Gastrocnemius medialis (tissue), 4 donors: Measurements from ENCODE around the gene SLC38A6. TPM values are rescaled to one million over a fixed set of nuclear protein-coding genes. Genes with fewer than 3 reads are reported as not detected.
"Not testable (repeated sequence)": the region's sequence is repeated elsewhere in the genome, so short reads cannot be mapped to it uniquely, and the experiment has no call there.

ENCODE experiments used
- ATAC-seq, 2 donors: fragments of 150-250 bp; one replicate each; pipeline ENCODE4 v1.9.1; 2016
- DNase-seq, 2 donors: peaks; one replicate each; pipeline ENCODE4 v3.0.0-alpha.2; 2019
- H3K27ac ChIP-seq, 4 donors: fragments of 200-600 bp; sonication (generic); 1 replicate in 1 of 4; 2 replicates in 3 of 4; pipeline ENCODE4 v1.5.1; 2016 to 2018; ENCODE audit warnings: mild to moderate bottlenecking in 2 of 4, moderate library complexity in 1 of 4
- H3K27me3 ChIP-seq, 3 donors: fragments of 200-600 bp; sonication (generic) in 2 of 3; 1 replicate in 1 of 3; 2 replicates in 2 of 3; pipeline versions ENCODE4 v1.5.1 to v1.6.0; 2016 to 2019; ENCODE audit warnings: mild to moderate bottlenecking in 1 of 3, moderate library complexity in 1 of 3
- H3K36me3 ChIP-seq, 2 donors: fragments of 200-600 bp; sonication (generic) in 1 of 2; one replicate each; pipeline ENCODE4 v1.5.1; 2017 to 2018
- H3K4me1 ChIP-seq, 2 donors: fragments of 200-600 bp; sonication (generic) in 1 of 2; one replicate each; pipeline ENCODE4 v1.5.1; 2016 to 2017; ENCODE audit warnings: mild to moderate bottlenecking in 2 of 2
- H3K4me3 ChIP-seq, 4 donors: fragments of 200-600 bp; sonication (generic) in 3 of 4; 1 replicate in 1 of 4; 2 replicates in 3 of 4; pipeline ENCODE4 v1.5.1; 2016 to 2019; ENCODE audit warnings: mild to moderate bottlenecking in 2 of 4
- H3K9me3 ChIP-seq, 3 donors: fragments of 200-600 bp; sonication (generic) in 2 of 3; 1 replicate in 1 of 3; 2 replicates in 2 of 3; pipeline ENCODE4 v1.5.1; 2016 to 2019
- POLR2A ChIP-seq, 2 donors: fragments of 450-650 bp; IDR thresholded peaks; one replicate each; pipeline ENCODE4 v1.6.1; 2017; ENCODE audit warnings: antibody characterized with exemption in 2 of 2, mild to moderate bottlenecking in 2 of 2, moderate library complexity in 2 of 2
- in situ Hi-C, 4 donors: fragments of 200-750 bp; cut with MboI; loops; one replicate each; pipeline versions ENCODE4 v1.15.0 to v1.8.0; 2017; ENCODE audit warnings: low sequenced_read_pairs in 4 of 4
- intact Hi-C: fragments of 100-400 bp; cut with DNase I; formaldehyde crosslinking; loops from one replicate; pipeline ENCODE4 v1.15.1; 2023; ENCODE audit warnings: low total_unique reads
- total RNA-seq, 4 donors: library from RNA; depleted of rRNA; stranded (reverse); fragments of >200 nt; gene quantifications; one replicate each; pipeline versions ENCODE4 v1.1.0 to v1.2.3, GENCODE V29; 2016
- TF ChIP-seq, protein P1 (sequence below), 5 experiments: fragments of 450-650 bp in 3 of 5; fragments of 200-600 bp in 2 of 5; sonication (generic) in 2 of 5; IDR thresholded peaks in 4 of 5; conservative IDR thresholded peaks in 1 of 5; 1 replicate in 4 of 5; 2 replicates in 1 of 5; pipeline ENCODE4 v1.5.1; 2016 to 2019; ENCODE audit warnings: antibody characterized with exemption in 5 of 5, mild to moderate bottlenecking in 3 of 5, moderate library complexity in 3 of 5

SLC38A6 gene
- total RNA-seq, 4 donors from 2014 or later = 4.0 to 22.6 (median 7.0) TPM

DNA sequence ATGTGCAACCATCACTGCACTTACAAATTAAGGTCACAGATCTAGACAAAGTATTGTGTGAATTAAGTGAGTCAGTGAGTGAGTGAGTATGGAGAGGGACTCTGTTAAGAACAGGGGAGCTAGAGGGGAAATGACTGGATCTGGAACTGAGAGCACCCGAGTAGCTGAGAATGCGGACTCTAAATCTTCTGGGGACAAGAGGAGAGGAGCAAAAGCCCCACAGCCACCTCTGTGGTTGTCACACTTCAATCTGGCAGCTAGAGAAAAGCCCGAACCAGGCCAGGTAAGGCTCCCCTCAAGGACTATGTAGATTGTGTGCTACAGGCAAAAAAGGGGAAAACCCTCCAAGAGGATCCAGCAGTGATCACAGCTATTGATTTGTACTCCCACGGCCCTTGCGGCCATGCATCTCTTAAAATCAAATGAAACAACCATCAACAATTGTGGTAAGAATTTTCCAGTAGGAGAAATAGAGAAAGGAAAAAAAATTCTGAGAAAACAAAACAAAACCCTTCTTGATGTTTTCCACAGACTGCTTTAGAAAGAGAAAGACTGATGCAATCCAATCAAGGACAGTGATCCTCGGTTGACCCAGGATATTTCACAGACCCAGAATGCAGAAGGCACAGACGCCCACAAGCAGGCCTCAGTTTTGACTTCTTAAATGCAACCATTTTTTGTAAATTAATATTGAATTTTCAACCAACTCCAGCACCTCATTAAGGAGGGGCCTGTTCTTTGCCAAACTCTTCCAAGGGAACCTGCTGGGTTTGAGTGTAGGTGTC, 109.6 kb downstream of the SLC38A6 start:
- Histone ChIP-seq H3K9me3 (no peaks in the 10 kb centered on the region), H3K4me3 (no peak overlapping the region), H3K27me3 (no peaks in the 10 kb centered on the region), H3K36me3 (no peaks in the 10 kb centered on the region), H3K4me1 (peaks cover 4 to 12% of the 10 kb centered on the region in 2 donors), H3K27ac (peak overlapping the region in 2 of 4 donors; percentile 3 to 59)
- intact Hi-C loops = no loop called here
- no peak for TF ChIP-seq POLR2A (IDR thresholded peaks at IDR 0.05)
- TF ChIP-seq, protein P1, sequence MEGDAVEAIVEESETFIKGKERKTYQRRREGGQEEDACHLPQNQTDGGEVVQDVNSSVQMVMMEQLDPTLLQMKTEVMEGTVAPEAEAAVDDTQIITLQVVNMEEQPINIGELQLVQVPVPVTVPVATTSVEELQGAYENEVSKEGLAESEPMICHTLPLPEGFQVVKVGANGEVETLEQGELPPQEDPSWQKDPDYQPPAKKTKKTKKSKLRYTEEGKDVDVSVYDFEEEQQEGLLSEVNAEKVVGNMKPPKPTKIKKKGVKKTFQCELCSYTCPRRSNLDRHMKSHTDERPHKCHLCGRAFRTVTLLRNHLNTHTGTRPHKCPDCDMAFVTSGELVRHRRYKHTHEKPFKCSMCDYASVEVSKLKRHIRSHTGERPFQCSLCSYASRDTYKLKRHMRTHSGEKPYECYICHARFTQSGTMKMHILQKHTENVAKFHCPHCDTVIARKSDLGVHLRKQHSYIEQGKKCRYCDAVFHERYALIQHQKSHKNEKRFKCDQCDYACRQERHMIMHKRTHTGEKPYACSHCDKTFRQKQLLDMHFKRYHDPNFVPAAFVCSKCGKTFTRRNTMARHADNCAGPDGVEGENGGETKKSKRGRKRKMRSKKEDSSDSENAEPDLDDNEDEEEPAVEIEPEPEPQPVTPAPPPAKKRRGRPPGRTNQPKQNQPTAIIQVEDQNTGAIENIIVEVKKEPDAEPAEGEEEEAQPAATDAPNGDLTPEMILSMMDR (IDR thresholded peaks at IDR 0.05 in 4 of 5, conservative IDR thresholded peaks at IDR 0.05 in 1 of 5) = no peak
- no peak for DNase-seq
- peak in 1 of 2 donors; percentile 44 for ATAC-seq
- in situ Hi-C loops = no loop called here

DNA sequence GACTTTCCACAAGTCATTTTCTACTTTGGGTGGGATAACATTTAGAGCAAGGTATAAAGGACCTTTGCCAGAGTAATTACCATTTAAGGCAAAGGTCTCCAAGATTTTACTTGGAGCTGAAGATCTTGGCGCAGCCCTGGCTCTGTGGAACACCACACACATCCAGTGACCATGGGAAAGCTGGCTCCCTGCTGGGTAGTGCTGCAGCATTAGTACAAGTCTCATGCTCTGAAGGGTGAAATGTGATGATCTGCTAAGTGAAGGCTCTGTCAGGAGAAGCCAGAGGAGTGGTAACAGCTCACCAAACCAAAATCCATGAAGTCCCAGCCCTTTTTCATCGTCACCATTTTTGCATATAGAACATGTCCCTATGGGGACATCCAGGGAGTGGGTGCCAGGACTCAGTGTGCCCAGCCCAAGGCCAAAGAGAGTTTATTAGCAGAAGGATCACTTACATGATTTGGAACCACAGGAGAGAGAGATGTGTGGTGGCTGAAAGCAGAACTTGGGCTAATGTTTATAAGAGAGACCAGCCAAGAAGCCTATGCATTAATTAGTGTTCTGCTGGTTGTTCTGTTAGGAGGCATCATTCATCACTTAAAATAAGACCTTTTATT, 110.7 kb downstream of the SLC38A6 start:
- in situ Hi-C loops (no loop called here), intact Hi-C loops (no loop called here)
- Histone ChIP-seq H3K27me3 (no peaks in the 10 kb centered on the region), H3K27ac (peak overlapping the region in 2 of 4 donors; percentile 26 to 59), H3K36me3 (no peaks in the 10 kb centered on the region), H3K4me3 (no peak overlapping the region), H3K4me1 (peaks cover 4 to 12% of the 10 kb centered on the region in 2 donors), H3K9me3 (no peaks in the 10 kb centered on the region)
- TF ChIP-seq POLR2A (IDR thresholded peaks at IDR 0.05) = no peak
- TF ChIP-seq, protein P1 (IDR thresholded peaks at IDR 0.05 in 4 of 5, conservative IDR thresholded peaks at IDR 0.05 in 1 of 5) = no peak
- ATAC-seq (peak; percentile 71 to 93), DNase-seq (peak in 1 of 2 donors; percentile 29)

- ATAC-seq, in situ Hi-C loops: not testable (repeated sequence)
Measured at GRCh38 chr14:61098096-61098495, 117.1 kb downstream of the SLC38A6 start.

DNA sequence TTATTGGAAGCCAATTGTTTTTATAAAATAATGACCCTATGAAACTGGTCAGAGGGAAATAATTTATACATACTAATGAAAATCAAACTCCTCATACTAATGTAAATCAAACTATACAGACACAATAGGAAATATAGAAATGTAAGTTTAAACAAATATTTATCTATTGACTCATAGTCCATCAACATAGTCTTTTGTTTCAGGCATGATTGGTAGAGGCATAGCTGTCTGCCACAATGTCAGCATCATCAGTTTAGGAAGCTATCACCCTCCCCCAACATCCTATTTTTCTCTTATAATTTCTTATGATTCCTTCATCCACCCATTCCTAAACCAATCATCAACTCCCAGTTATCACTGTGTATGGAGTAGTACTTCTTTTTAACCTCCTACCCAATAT, 117.7 kb downstream of the SLC38A6 start:
- H3K27me3 ChIP-seq = no peaks in the 10 kb centered on the region
- no peaks in the 10 kb centered on the region for H3K36me3 ChIP-seq
- no peak for DNase-seq
- peaks cover 23 to 25% of the 10 kb centered on the region in 2 donors for H3K4me1 ChIP-seq
- in situ Hi-C loops = no loop called here
- no peaks in the 10 kb centered on the region for H3K9me3 ChIP-seq
- no peak for TF ChIP-seq POLR2A (IDR thresholded peaks at IDR 0.05)
- TF ChIP-seq, protein P1 (IDR thresholded peaks at IDR 0.05 in 4 of 5, conservative IDR thresholded peaks at IDR 0.05 in 1 of 5) = no peak
- intact Hi-C loops = no loop called here
- no peak overlapping the region for H3K27ac ChIP-seq
- no peak overlapping the region for H3K4me3 ChIP-seq
- no peak for ATAC-seq

More at GRCh38 chr14:61098096-61098495, 117.1 kb downstream of the SLC38A6 start:
- DNase-seq, H3K36me3 ChIP-seq, H3K9me3 ChIP-seq, intact Hi-C loops, H3K27me3 ChIP-seq, H3K4me3 ChIP-seq, H3K27ac ChIP-seq: not testable (repeated sequence)
- peaks cover 16 to 19% of the 10 kb centered on the region in 2 donors for H3K4me1 ChIP-seq

- intact Hi-C loops (no loop called here), in situ Hi-C loops (no loop called here)
- TF ChIP-seq, protein P1 (IDR thresholded peaks at IDR 0.05 in 4 of 5, conservative IDR thresholded peaks at IDR 0.05 in 1 of 5) = no peak
- no peak for TF ChIP-seq POLR2A (IDR thresholded peaks at IDR 0.05)
- no peaks in the 10 kb centered on the region for H3K9me3 ChIP-seq
- H3K4me3 ChIP-seq = no peak overlapping the region
- ATAC-seq (no peak), DNase-seq (no peak)
- H3K27ac ChIP-seq = no peak overlapping the region
- no peaks in the 10 kb centered on the region for H3K27me3 ChIP-seq
- peaks cover 28 to 31% of the 10 kb centered on the region in 2 donors for H3K4me1 ChIP-seq
- H3K36me3 ChIP-seq = no peaks in the 10 kb centered on the region
Measured at GRCh38 chr14:61099216-61099835, 118.3 kb downstream of the SLC38A6 start.
